Endodermal cell (in vitro differentiated cells): ENCODE results near the gene CALML5. TPM values are rescaled to one million over a fixed set of nuclear protein-coding genes. Genes with fewer than 3 reads are reported as not detected.

Source experiments
- DNase-seq: peaks from one replicate; pipeline ENCODE4 v3.0.0-alpha.2; 2017
- H3K27ac ChIP-seq: 2 replicates; pipeline ENCODE4 v1.5.1; 2013; ENCODE audit warnings: mild to moderate bottlenecking, low read depth, low read length, moderate library complexity
- H3K27me3 ChIP-seq: 2 replicates; pipeline ENCODE4 v1.6.1; 2013; ENCODE audit warnings: mild to moderate bottlenecking, low read length, moderate library complexity; ENCODE audit not compliant: insufficient read depth, control insufficient read depth, poor library complexity, severe bottlenecking
- H3K36me3 ChIP-seq: 2 replicates; pipeline ENCODE4 v1.7.0; 2013; ENCODE audit warnings: mild to moderate bottlenecking, low read length, moderate library complexity; ENCODE audit not compliant: control insufficient read depth, insufficient read depth
- H3K4me1 ChIP-seq: one replicate; pipeline ENCODE4 v1.7.0; 2013; ENCODE audit warnings: low read length; ENCODE audit not compliant: control insufficient read depth, insufficient read depth
- H3K4me3 ChIP-seq: 2 replicates; pipeline ENCODE4 v1.5.1; 2013; ENCODE audit warnings: mild to moderate bottlenecking, low read length, moderate library complexity
- H3K9ac ChIP-seq: 2 replicates; pipeline ENCODE4 v1.6.1; 2013; ENCODE audit warnings: mild to moderate bottlenecking, low read length, moderate library complexity; ENCODE audit not compliant: poor library complexity, severe bottlenecking; ENCODE audit errors: extremely low read depth
- H3K9me3 ChIP-seq: 2 replicates; pipeline ENCODE4 v1.6.1; 2013; ENCODE audit warnings: mild to moderate bottlenecking, low read length, moderate library complexity; ENCODE audit not compliant: control insufficient read depth
- H3K27ac Mint-ChIP-seq: 2 replicates; pipeline ENCODE4 v1.8.0; 2020; ENCODE audit warnings: mixed read lengths
- H3K27me3 Mint-ChIP-seq: 2 replicates; pipeline ENCODE4 v1.8.0; 2021; ENCODE audit warnings: mild to moderate bottlenecking, mixed read lengths; ENCODE audit not compliant: insufficient read depth
- H3K36me3 Mint-ChIP-seq: 2 replicates; pipeline ENCODE4 v1.8.0; 2020; ENCODE audit warnings: low read depth, mixed read lengths
- H3K4me1 Mint-ChIP-seq: 2 replicates; pipeline ENCODE4 v1.8.0; 2020; ENCODE audit warnings: mixed read lengths
- H3K4me3 Mint-ChIP-seq: 2 replicates; pipeline ENCODE4 v1.8.0; 2020; ENCODE audit warnings: mild to moderate bottlenecking, moderate library complexity, mixed read lengths
- H3K9me3 Mint-ChIP-seq: 2 replicates; pipeline ENCODE4 v1.8.0; 2020; ENCODE audit warnings: mild to moderate bottlenecking, mixed read lengths
- WGBS, 2 experiments: methylation state at CpG; one replicate each; pipeline versions ENCODE4 v1.1.5 to v1.1.7; 2013; ENCODE audit warnings: missing lambda C conversion rate in 2 of 2, mixed read lengths in 1 of 2; ENCODE audit not compliant: insufficient coverage in 1 of 2, insufficient read length in 1 of 2; 5-methylcytosine and 5-hydroxymethylcytosine counted together
- total RNA-seq, 2 donors: library from RNA; stranded (reverse); fragmentation: NEBNext Ultra II Directional in 1 of 2; extraction: Animal tissue kit (Norgen Biotek cat#: 25700) in 1 of 2; gene quantifications; 2 replicates in 1 of 2; 3 replicates in 1 of 2; pipeline ENCODE4 v1.2.1, GENCODE V29; 2021
- TF ChIP-seq, protein P1 (sequence below): fragments of 200-600 bp; sonication (generic); conservative IDR thresholded peaks from 2 replicates; pipeline ENCODE4 v1.5.0; 2021; ENCODE audit warnings: antibody characterized with exemption, mild to moderate bottlenecking

Gene CALML5
- total RNA-seq, 2 donors from 2014 or later = not detected

DNA sequence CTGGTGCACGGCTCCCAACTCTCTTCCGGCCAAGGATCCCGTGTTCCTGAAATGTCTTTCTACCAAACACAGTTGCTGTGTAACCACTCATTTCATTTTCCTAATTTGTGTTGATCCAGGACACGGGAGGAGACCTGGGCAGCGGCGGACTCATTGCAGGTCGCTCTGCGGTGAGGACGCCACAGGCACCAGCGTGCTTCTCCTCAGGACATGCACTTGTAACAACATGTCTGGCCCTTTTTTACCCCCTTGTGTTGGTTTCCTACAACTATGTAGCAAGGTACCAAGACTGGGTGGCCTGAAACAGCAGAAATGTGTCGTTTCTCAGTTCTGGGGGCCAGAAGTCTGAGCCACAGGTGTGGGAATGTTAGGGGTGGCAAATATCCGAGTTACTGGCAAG is 18.2 kb downstream of the CALML5 start:
- Mint-ChIP-seq H3K4me3 (no peak overlapping the region), H3K27me3 (peaks cover 2% of the 10 kb centered on the region), H3K4me1 (peaks cover 27% of the 10 kb centered on the region), H3K9me3 (no peaks in the 10 kb centered on the region), H3K27ac (no peak overlapping the region), H3K36me3 (no peaks in the 10 kb centered on the region)
- peaks cover 19% of the 10 kb centered on the region for H3K4me1 ChIP-seq
- peak; percentile 24 for DNase-seq
- WGBS, 2 experiments = 95 to 96% methylated on average over 12 of the region's 12 CpGs
- no peak overlapping the region for H3K9ac ChIP-seq
- H3K27ac ChIP-seq = no peak overlapping the region
- no peaks in the 10 kb centered on the region for H3K36me3 ChIP-seq
- no peak overlapping the region for H3K4me3 ChIP-seq
- H3K9me3 ChIP-seq = peaks cover 4% of the 10 kb centered on the region
- H3K27me3 ChIP-seq = no peaks in the 10 kb centered on the region
- TF ChIP-seq, protein P1, sequence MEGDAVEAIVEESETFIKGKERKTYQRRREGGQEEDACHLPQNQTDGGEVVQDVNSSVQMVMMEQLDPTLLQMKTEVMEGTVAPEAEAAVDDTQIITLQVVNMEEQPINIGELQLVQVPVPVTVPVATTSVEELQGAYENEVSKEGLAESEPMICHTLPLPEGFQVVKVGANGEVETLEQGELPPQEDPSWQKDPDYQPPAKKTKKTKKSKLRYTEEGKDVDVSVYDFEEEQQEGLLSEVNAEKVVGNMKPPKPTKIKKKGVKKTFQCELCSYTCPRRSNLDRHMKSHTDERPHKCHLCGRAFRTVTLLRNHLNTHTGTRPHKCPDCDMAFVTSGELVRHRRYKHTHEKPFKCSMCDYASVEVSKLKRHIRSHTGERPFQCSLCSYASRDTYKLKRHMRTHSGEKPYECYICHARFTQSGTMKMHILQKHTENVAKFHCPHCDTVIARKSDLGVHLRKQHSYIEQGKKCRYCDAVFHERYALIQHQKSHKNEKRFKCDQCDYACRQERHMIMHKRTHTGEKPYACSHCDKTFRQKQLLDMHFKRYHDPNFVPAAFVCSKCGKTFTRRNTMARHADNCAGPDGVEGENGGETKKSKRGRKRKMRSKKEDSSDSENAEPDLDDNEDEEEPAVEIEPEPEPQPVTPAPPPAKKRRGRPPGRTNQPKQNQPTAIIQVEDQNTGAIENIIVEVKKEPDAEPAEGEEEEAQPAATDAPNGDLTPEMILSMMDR = no peak

DNA sequence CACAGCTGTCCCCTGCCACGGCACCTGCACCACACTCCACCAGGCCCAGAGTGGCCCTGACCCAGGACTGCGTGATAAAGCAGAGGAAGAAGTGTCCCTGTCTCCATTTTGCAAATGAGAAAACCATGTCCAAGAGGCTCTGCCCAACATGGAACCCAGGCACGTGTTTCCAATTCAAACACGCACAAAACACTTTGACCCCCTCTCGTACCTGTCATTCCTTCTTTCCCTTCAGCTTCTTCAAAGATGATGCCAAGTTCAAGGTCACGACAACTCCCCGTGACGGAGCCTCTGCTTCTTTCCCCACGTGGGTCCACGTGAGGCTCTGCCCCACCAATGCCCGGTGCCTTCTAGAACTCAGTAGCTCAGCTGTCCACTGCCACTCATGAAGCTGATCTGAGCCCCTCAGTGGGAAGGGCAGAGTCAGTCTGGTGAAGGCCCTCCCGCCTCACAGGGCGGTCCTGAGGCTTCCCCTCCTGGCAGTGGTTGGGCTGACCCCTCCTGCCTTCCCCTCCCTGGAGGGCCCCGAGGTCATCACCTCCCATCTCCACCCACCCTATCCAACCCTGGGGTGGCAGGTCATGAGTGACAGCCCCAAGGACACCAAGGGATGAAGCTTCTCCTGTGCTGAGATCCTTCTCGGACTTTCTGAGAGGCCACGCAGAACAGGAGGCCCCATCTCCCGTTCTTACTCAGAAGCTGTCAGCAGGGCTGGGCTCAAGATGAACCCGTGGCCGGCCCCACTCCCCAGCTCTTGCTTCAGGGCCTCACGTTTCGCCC is 19.0 kb downstream of the CALML5 start:
- no peak overlapping the region for H3K9ac ChIP-seq
- peaks cover 4% of the 10 kb centered on the region for H3K9me3 ChIP-seq
- no peaks in the 10 kb centered on the region for H3K9me3 Mint-ChIP-seq
- H3K27ac Mint-ChIP-seq = no peak overlapping the region
- H3K4me1 Mint-ChIP-seq = peaks cover 22% of the 10 kb centered on the region
- H3K4me1 ChIP-seq = peaks cover 19% of the 10 kb centered on the region
- DNase-seq = peak; percentile 22
- TF ChIP-seq, protein P1 = no peak
- no peak overlapping the region for H3K4me3 Mint-ChIP-seq
- H3K27ac ChIP-seq = no peak overlapping the region
- H3K36me3 Mint-ChIP-seq = no peaks in the 10 kb centered on the region
- H3K27me3 Mint-ChIP-seq = peaks cover 2% of the 10 kb centered on the region
- 88 to 96% methylated on average over 11 to 21 of the region's 21 CpGs for WGBS, 2 experiments
- no peak overlapping the region for H3K4me3 ChIP-seq
- no peaks in the 10 kb centered on the region for H3K36me3 ChIP-seq
- H3K27me3 ChIP-seq = no peaks in the 10 kb centered on the region

DNA sequence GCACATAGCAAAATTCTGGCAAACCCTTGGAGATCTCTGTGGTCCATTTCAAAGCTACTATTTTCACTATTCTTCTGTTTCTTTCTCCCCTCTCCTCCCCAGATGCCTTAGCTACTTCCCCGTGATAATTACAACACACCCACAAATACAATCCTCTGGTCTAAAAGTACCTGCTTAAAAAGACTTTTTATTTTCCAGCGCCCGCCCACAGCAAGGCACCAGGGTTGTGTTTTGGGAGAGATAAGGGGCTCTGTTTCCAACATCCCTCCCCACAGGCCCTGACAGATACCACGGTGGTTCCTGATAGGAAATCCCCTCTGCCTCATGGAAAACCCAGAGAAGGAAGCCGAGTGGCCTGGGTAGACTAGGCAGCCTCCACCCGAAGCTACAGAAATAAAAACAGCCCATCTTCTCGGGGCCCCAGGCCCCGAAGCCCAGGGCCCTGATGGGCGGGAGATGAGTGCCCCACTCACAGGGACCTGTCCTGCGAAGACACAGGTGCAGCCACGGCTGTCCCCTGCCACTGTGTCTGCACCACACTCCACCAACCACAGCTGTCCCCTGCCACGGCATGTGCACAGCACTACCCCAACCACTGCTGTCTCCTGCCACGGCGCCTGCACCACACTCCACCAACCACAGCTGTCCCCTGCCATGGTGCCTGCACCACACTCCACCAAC is 19.7 kb downstream of the CALML5 start:
- Histone ChIP-seq H3K9me3 (peaks cover 4% of the 10 kb centered on the region), H3K4me3 (no peak overlapping the region), H3K9ac (no peak overlapping the region), H3K4me1 (peaks cover 19% of the 10 kb centered on the region), H3K36me3 (no peaks in the 10 kb centered on the region), H3K27me3 (no peaks in the 10 kb centered on the region), H3K27ac (no peak overlapping the region)
- H3K4me1 Mint-ChIP-seq = peaks cover 22% of the 10 kb centered on the region
- no peaks in the 10 kb centered on the region for H3K9me3 Mint-ChIP-seq
- TF ChIP-seq, protein P1 = no peak
- H3K36me3 Mint-ChIP-seq = no peaks in the 10 kb centered on the region
- H3K27me3 Mint-ChIP-seq = no peaks in the 10 kb centered on the region
- 81 to 88% methylated on average over 5 to 14 of the region's 14 CpGs for WGBS, 2 experiments
- peak; percentile 35 for DNase-seq
- no peak overlapping the region for H3K27ac Mint-ChIP-seq
- H3K4me3 Mint-ChIP-seq = no peak overlapping the region
